Head of caudate nucleus (tissue), 42 donors: ENCODE results near the gene TNNT1.

Experiments used
- DNase-seq, 42 donors: peaks; one replicate each; pipeline versions ENCODE4 v3.0.0 to v3.0.0-alpha.2; 2020 to 2021; ENCODE audit warnings: mixed read lengths in 7 of 42
- intact Hi-C: fragments of 100-400 bp; cut with DNase I; formaldehyde crosslinking; loops from one replicate; pipeline ENCODE4 v1.15.0; 2022

Gene TNNT1

GRCh38 chr19:55149078-55150003 lies at the start of gene TNNT1:
Gene TNNT1 (minus strand): TSS chr19:55149206. CDS start chr19:55147157, 2,049 bp downstream.
- intact Hi-C loops = no loop called here
- DNase-seq = no peak

- intact Hi-C loops = no loop called here
Measured at GRCh38 chr19:55198651-55199050, 49.6 kb upstream of the TNNT1 start.

GRCh38 chr19:55197528-55197927 lies 48.5 kb upstream of the TNNT1 start:
- peak in 6 of 42 donors; percentile 17 to 53 (median 38) for DNase-seq
- intact Hi-C loops = no loop called here

More at GRCh38 chr19:55198651-55199050, 49.6 kb upstream of the TNNT1 start:
- DNase-seq = no peak

GRCh38 chr19:55196803-55197202 lies 47.8 kb upstream of the TNNT1 start:
- intact Hi-C loops = no loop called here
- no peak for DNase-seq

- intact Hi-C loops = no loop called here
- DNase-seq = peak in 23 of 42 donors; percentile 19 to 76 (median 42)
Measured at GRCh38 chr19:55193481-55193880, 44.5 kb upstream of the TNNT1 start.

- DNase-seq = peak in 41 of 42 donors; percentile 37 to 92 (median 69)
Measured at GRCh38 chr19:55189403-55189835, 40.4 kb upstream of the TNNT1 start.

GRCh38 chr19:55188625-55189024 lies 39.6 kb upstream of the TNNT1 start:
- DNase-seq = no peak
- intact Hi-C loops = no loop called here

More at GRCh38 chr19:55189403-55189835, 40.4 kb upstream of the TNNT1 start:
- intact Hi-C loops = no loop called here

GRCh38 chr19:55186080-55186479 lies 37.1 kb upstream of the TNNT1 start:
- intact Hi-C loops = no loop called here
- no peak for DNase-seq

GRCh38 chr19:55181740-55182139 lies 32.7 kb upstream of the TNNT1 start:
- DNase-seq = no peak
- intact Hi-C loops = no loop called here

- intact Hi-C loops = no loop called here
- DNase-seq = peak in 41 of 42 donors; percentile 38 to 80 (median 64)
Measured at GRCh38 chr19:55179606-55180484, 30.8 kb upstream of the TNNT1 start, which contains the start of gene SYT5. Gene SYT5 (minus strand): TSS chr19:55180289. CDS start chr19:55179041, 1,248 bp downstream.

- peak; percentile 83 to 97 (median 93) for DNase-seq
- intact Hi-C loops = no loop called here
Measured at GRCh38 chr19:55178781-55179599, 30.0 kb upstream of the TNNT1 start.

- intact Hi-C loops = no loop called here
- DNase-seq = no peak
Measured at GRCh38 chr19:55176076-55176475, 27.1 kb upstream of the TNNT1 start.

- intact Hi-C loops = no loop called here
- peak in 26 of 42 donors; percentile 20 to 75 (median 51) for DNase-seq
Measured at GRCh38 chr19:55175117-55175867, 26.3 kb upstream of the TNNT1 start.

GRCh38 chr19:55174425-55175116 lies 25.6 kb upstream of the TNNT1 start:
- DNase-seq = no peak

GRCh38 chr19:55173714-55174409 lies 24.9 kb upstream of the TNNT1 start:
- intact Hi-C loops = no loop called here
- peak in 30 of 42 donors; percentile 23 to 78 (median 56) for DNase-seq

More at GRCh38 chr19:55174425-55175116, 25.6 kb upstream of the TNNT1 start:
- intact Hi-C loops = no loop called here

- intact Hi-C loops = no loop called here
- DNase-seq = no peak
Measured at GRCh38 chr19:55173186-55173713, 24.2 kb upstream of the TNNT1 start.
